ENCODE measurements around the gene MRPL51. TPM values are rescaled to one million over a fixed set of nuclear protein-coding genes. Genes with fewer than 3 reads are reported as not detected.

The MRPL51 gene
- polyA plus RNA-seq, 1 donor (not counting 4 experiments of a cell fraction or from before 2014, with no cell fraction given) = 184 TPM

GRCh38 chr12:6533653-6533922 lies 40.5 kb upstream of the MRPL51 start:
- Histone ChIP-seq H3K9me3 (ENCODE audit: control insufficient read depth, low read depth, low read length) (no peaks in the 10 kb centered on the region), H3K4me3 (ENCODE audit: control insufficient read depth in 2 of 3, extremely low read depth in 1 of 3, insufficient read depth in 2 of 3, low read depth in 1 of 3, low read length in 3 of 3) (peak overlapping the region; percentile 70 to 95 (median 79)), H3K9me1 (ENCODE audit: control insufficient read depth, extremely low read depth, insufficient read depth, low read length) (peaks cover 4% of the 10 kb centered on the region), H3K27me3 (ENCODE audit: control insufficient read depth, extremely low read depth, insufficient read depth, low read length) (no peaks in the 10 kb centered on the region), H2AFZ (ENCODE audit: control insufficient read depth, low read length) (no peak overlapping the region), H4K20me1 (ENCODE audit: control insufficient read depth, extremely low read depth, insufficient read depth, low read length) (peaks cover 38% of the 10 kb centered on the region), H3K79me2 (ENCODE audit: control insufficient read depth, insufficient read depth, low read length) (peaks cover 30% of the 10 kb centered on the region), H3K4me2 (ENCODE audit: control insufficient read depth, extremely low read depth, insufficient read depth, low read depth, low read length) (peak overlapping the region; percentile 80), H3K9ac (ENCODE audit: control insufficient read depth, extremely low read depth, insufficient read depth, low read length) (peak overlapping the region; percentile 95), H3K4me1 (ENCODE audit: control insufficient read depth, extremely low read depth, insufficient read depth, low read length) (peaks cover 54% of the 10 kb centered on the region), H3K27ac (ENCODE audit: control insufficient read depth, insufficient read depth, low read length) (peak overlapping the region; percentile 92), H3K36me3 (ENCODE audit: control insufficient read depth in 2 of 2, extremely low read depth in 1 of 2, insufficient read depth in 2 of 2, low read length in 2 of 2) (peaks cover 30 to 54% of the 10 kb centered on the region in 2 experiments)
- dilution Hi-C loops (cut with MboI; ENCODE audit: extremely low pct_ligation_motif_present, low sequenced_read_pairs) = no loop called here
- FAIRE-seq = no peak
- TF ChIP-seq CTCF (optimal IDR thresholded peaks at IDR 0.05 in 1 of 3, IDR thresholded peaks at IDR 0.05 in 1 of 3, conservative IDR thresholded peaks at IDR 0.05 in 1 of 3; ENCODE audit: extremely low read depth in 1 of 3, insufficient read depth in 2 of 3, low read length in 3 of 3) (no peak), EZH2 (IDR thresholded peaks at IDR 0.05; ENCODE audit: low read length) (no peak)
- DNase-seq (ENCODE audit: low read depth, low spot score) = no peak

DNA sequence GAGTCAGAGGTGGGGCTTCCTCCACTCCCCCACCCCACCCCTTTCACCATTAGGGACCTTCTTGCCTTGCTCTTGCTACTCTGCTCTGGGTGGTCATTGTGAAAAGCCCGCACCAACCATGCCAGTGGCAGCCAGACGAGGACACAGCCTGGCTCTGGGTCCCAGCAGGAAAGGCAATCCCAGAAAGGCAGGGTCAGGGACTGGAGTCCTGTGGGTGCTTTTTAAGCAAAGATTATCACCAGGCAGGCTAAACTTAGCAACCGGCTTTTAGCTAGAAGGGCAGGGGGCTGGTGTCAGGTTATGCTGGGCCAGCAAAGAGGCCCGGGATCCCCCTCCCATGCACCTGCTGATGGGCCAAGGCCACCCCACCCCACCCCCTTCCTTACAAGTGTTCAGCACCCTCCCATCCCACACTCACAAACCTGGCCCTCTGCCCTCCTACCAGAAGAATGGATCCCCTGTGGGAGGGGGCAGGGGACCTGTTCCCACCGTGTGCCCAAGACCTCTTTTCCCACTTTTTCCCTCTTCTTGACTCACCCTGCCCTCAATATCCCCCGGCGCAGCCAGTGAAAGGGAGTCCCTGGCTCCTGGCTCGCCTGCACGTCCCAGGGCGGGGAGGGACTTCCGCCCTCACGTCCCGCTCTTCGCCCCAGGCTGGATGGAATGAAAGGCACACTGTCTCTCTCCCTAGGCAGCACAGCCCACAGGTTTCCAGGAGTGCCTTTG lies 40.0 kb upstream of the MRPL51 start:
- FAIRE-seq (no peak), DNase-seq (ENCODE audit: low read depth, low spot score) (no peak)
- H3K9ac ChIP-seq (ENCODE audit: control insufficient read depth, extremely low read depth, insufficient read depth, low read length) = peak overlapping the region; percentile 95
- H3K36me3 ChIP-seq (ENCODE audit: control insufficient read depth in 2 of 2, extremely low read depth in 1 of 2, insufficient read depth in 2 of 2, low read length in 2 of 2) = peaks cover 27 to 54% of the 10 kb centered on the region in 2 experiments
- peaks cover 33% of the 10 kb centered on the region for H4K20me1 ChIP-seq (ENCODE audit: control insufficient read depth, extremely low read depth, insufficient read depth, low read length)
- no peaks in the 10 kb centered on the region for H3K27me3 ChIP-seq (ENCODE audit: control insufficient read depth, extremely low read depth, insufficient read depth, low read length)
- peaks cover 52% of the 10 kb centered on the region for H3K4me1 ChIP-seq (ENCODE audit: control insufficient read depth, extremely low read depth, insufficient read depth, low read length)
- H3K9me1 ChIP-seq (ENCODE audit: control insufficient read depth, extremely low read depth, insufficient read depth, low read length) = peaks cover under 1% of the 10 kb centered on the region
- H3K79me2 ChIP-seq (ENCODE audit: control insufficient read depth, insufficient read depth, low read length) = peaks cover 30% of the 10 kb centered on the region
- TF ChIP-seq CTCF (optimal IDR thresholded peaks at IDR 0.05 in 1 of 3, IDR thresholded peaks at IDR 0.05 in 1 of 3, conservative IDR thresholded peaks at IDR 0.05 in 1 of 3; ENCODE audit: extremely low read depth in 1 of 3, insufficient read depth in 2 of 3, low read length in 3 of 3) (no peak), EZH2 (IDR thresholded peaks at IDR 0.05; ENCODE audit: low read length) (no peak)
- peak overlapping the region; percentile 80 for H3K4me2 ChIP-seq (ENCODE audit: control insufficient read depth, extremely low read depth, insufficient read depth, low read depth, low read length)
- no peaks in the 10 kb centered on the region for H3K9me3 ChIP-seq (ENCODE audit: control insufficient read depth, low read depth, low read length)
- H2AFZ ChIP-seq (ENCODE audit: control insufficient read depth, low read length) = no peak overlapping the region
- peak overlapping the region; percentile 92 for H3K27ac ChIP-seq (ENCODE audit: control insufficient read depth, insufficient read depth, low read length)
- dilution Hi-C loops (cut with MboI; ENCODE audit: extremely low pct_ligation_motif_present, low sequenced_read_pairs) = no loop called here
- peak overlapping the region; percentile 70 to 95 (median 79) for H3K4me3 ChIP-seq (ENCODE audit: control insufficient read depth in 2 of 3, extremely low read depth in 1 of 3, insufficient read depth in 2 of 3, low read depth in 1 of 3, low read length in 3 of 3)

Measured in keratinocyte (primary cell).